C4-2B (cell line): ENCODE measurements around the gene MTURN.

Experiments
- CTCF ChIP-seq: fragments of 450-650 bp; conservative IDR thresholded peaks from 2 replicates; pipeline ENCODE4 v1.5.1; 2017; ENCODE audit warnings: mild to moderate bottlenecking
- ZFX ChIP-seq: fragments of 450-650 bp; IDR thresholded peaks from 2 replicates; pipeline ENCODE4 v1.6.1; 2017

- TF ChIP-seq CTCF (no peak), ZFX (no peak)
Observed at GRCh38 chr7:30115709-30116297, 19.0 kb upstream of the MTURN start.
